Cerebellar nuclear complex (tissue), 1 donor: ENCODE measurements around the gene STX2.
"Not testable (repeated sequence)": the region's sequence is repeated elsewhere in the genome, so short reads cannot be mapped to it uniquely, and the experiment has no call there.

Source experiments
- DNase-seq, 2 experiments: peaks; one replicate each; lab custom pipeline; 2025; lab: John Stamatoyannopoulos, UW

Gene STX2

DNA sequence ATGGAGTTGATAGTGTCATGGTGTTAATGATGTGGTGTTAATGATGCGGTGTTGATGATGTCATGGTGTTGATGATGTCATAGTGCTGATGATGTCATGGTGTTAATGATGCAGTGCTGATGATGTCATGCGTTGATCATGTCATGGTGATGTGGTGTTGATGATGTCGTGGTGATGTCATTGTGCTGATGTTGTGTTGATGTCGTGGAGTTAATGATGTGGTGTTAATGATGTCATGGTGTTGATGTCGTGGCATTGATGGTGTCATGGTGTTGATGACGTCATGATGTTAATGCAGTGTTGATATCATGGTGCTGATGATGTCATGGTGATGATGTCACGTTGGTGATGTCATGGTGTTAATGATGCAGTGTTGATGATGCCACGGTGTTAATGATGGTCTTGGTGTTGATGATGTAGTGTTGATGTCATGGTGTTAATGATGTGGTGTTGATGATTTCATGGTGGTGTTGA lies 73.8 kb downstream of the STX2 start:
- DNase-seq = no peak

DNA sequence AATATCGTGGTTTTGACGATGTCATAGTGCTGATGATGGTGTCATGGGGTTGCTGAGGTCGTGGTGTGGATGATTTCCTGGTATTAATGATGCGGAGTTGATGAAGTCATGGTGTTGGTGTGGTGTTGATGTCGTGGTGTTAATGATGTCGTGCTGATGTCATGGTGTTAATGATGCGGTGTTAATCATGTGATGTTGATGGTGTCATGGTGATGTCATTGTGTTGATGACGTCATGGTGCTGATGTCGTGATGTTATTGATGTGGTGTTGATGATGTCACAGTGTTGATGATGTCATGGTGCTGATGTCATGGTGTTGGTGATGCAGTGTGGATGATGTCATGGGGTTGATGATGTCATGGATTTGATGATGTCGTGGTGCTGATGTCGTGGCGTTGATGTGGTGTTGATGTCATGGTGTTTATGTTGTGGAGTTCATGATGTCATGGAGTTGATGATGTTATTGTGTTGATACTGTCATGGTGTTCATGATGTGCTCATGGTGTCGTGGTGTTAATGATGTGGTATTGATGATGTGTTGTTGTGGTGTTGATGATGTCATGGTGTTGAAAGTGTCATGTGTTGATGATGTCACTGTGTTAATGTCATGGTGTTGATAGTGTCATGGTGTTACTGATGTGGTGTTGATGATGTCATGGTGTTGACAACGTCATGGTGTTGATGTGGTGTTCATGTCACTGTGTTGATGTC lies 74.4 kb downstream of the STX2 start:
- no peak for DNase-seq

DNA sequence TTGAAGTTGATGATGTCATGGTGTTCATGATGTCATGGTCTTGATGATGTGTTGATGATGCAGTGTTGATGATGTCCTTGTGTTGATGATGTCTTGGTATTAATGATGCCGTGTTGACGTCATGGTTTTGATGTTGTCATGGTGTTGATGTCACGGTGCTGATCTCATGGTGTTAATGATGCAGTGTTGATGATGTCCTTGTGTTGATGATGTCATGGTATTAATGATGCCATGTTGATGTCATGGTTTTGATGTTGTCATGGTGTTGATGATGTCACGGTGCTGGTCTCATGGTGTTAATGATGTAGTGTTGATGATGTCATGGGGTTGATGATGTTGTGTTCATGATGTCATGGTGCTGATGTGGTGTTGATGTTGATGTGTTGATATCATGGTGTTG lies 75.0 kb downstream of the STX2 start:
- no peak for DNase-seq

DNA sequence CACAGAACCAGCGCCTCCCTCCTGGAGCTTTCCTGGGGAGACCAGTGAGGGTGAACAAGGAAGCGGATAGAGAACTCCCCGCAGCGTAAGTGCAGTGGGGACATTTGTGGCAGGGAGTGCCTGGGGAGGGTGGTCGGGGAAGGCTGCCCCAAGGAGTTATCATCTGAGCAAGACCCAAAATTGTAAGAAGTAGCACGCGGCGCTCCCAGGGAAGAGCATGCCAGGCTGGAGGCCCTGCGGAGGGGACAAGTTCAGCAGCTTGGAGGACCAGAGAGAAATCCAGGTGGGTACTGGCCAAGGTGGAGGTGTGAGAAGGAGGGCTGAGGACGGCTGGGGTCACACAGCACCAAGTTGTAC lies 76.8 kb downstream of the STX2 start:
- DNase-seq = no peak

DNA sequence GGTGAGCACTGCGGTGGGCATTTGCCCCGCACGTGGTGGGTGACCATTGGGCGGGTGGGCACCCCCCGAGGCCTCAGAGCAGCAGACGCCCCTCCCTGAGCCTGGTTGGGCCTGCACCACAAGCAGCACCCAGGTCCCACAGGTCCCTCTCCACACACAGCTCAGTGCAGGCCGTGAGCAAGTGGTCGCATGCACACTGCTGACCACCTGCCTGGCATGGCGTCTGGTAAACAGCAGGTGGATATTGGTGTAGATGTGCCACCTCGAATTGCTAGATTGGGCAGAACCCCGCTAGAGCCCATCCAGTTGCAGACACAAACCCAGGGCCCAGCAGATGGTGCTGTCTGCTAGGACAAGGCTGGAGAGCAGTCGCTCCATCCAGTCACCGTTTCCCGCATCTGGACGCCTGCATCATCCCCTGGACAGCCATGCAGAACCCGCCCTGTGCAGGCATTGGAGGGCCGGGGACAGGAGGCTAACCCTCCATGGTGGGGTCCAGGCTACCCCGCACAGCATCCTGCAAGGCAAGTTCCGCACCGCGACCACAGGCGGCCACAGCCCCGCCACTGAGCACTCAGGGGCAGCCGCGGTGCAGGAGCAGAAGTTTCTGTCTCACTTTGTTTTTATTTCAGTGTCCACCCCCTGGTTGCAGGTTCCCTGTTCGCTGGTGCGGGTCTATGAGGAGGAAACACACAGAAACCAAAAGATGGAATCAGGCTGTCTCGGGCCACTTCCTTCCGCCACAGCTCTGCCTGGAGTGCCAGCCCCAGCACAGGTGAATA lies 77.3 kb downstream of the STX2 start:
- DNase-seq = no peak

DNA sequence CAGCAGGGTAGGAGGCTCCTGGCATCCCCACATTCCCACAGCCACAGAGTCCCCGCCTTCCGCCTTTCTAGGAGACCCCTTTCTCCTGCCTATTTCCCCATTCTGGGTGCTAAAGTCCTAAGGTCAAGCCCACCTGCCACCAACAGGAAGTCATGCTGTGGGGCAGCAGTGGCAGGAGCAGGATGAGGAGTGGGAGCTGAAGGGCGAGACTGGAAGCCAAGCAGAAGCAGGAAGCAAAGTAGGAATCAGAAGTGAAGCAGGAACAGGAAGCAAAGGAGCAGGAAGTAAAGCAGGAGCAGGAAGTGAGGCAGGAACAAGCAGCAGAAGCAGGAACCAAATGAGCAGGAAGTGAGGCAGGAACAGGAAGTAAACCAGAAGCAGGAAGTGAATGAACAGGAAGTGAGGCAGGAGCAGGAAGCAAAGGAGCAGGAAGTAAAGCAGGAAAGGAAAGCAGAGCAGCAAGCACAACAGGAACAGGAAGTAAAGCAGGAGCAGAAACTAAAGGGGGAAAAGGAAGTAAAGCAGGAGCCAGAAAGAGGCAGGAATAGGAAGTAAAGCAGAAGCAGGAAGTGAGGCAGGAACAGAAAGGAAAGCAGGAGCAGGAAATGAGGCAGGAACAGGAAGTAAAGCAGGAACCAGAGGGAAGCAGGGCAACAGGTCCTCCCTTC lies 84.7 kb downstream of the STX2 start:
- DNase-seq = no peak

DNA sequence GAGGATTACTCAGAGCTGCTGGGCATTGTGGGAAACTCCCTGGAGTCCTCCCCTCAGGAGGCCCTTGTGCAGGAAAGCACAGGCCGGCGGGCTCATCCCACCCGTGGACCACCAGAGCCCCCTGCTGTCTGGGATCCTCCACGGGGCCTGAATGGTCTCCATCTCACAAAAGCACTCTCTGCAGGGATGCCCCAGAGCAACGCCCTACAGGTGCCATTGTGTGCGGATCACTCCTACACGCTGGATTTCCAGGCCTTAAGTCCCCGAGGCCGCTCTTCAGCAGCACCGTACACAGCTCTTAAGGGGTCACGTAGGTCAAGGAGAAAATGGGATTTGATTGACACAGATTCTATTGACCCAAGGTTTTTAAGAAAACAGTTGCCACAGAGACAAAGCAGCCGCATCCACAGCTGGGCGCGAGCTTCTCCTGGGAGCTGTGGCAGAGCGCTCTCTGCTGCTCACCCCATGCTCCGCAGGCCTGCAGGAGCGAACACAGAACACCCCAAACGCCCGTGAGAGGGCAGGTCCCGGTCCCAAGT lies 86.3 kb downstream of the STX2 start:
- DNase-seq = no peak

DNA sequence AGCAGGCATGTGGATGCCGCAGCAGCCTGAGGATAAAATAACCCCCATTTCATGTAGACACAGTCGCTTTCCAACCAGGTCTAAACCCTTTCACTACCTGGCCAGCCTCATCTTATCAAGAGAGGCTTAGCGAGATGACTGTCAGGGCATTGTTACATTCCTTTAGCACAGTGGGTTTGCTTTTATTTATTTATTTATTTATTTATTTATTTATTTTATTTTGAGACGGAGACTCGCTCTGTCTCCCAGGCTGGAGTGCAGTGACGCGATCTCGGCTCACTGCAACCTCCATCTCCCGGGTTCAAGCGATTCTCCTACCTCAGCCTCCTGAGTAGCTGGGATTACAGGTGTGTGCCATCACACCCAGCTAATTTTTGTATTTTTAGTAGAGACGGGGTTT lies 87.0 kb downstream of the STX2 start:
- not testable (repeated sequence) for DNase-seq

DNA sequence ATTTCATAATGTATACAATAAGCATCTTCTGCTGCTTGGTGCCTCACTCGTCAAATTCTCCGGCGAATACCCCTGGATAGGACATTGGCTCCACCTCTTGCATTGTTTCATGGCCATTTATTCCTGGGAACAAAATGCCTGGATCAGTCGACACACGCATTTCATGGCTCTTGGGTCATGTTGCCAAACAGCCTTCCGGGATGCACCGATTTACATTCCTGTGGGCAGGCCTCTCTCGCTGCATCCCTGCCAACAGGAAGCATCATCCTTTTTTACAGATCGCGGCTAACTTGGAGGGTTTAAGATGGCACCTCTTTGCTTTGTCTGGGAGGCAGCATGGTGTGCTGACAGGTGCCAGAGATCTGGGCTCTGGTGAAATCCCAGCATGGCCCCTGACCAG lies 90.3 kb downstream of the STX2 start:
- no peak for DNase-seq

DNA sequence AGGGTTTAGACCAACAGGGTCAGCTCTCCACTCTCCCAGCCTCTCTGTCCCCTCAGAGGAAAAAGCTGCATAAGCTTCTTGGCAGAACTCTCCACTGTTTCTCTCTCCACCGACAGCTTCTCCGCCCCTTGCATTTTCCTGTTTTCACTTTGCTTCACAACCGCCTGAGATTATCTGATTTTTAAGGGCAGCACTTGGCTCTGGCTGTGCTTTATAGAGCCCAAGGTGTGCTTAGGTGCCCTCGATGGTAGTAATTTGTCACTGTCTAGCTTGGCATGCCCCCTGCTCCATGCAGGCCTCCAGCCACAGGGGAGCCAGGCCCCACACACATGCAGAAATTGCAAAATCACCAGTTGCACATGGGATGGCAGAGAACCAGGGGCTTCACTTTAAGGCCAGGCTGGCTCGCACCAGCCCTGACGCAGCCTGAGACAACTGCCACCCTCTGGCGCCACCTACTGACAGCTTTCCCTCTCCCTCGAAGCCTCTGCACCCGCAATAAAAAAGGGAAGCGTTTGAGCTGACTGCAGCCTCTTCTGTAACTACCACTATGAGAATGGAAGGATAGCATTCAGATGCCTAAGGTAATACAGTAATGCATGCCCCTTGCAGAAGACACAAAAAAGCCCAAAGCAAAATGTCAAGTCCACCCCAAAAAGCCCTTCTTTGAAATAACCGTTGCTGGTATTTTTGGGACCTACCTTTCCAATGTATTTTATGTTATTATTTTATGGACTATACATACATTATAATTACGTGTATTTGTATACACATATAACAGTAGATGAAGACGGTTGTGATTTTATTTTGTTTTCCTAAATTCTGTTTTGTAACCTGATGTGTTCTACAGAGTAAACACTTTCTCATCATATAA lies 90.9 kb downstream of the STX2 start:
- DNase-seq = no peak

DNA sequence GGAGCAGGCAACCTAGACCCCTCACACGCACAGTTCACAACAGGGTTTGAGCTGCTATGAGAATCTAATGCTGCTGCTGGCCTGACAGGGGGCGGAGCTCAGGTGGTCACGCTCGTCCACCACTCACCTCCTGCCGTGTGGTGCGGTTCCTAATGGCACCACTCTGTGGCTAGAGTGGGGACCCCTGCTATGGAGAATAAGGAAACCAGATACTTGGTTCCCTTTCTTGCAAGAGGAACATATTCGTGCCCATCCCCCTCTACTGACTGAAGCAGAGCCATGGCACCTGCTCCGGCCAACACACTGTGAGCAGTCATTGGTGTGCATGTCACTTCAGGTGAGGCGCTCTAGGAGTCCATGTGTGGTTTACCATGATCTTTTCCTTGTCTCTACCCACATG lies 92.5 kb downstream of the STX2 start:
- no peak for DNase-seq

DNA sequence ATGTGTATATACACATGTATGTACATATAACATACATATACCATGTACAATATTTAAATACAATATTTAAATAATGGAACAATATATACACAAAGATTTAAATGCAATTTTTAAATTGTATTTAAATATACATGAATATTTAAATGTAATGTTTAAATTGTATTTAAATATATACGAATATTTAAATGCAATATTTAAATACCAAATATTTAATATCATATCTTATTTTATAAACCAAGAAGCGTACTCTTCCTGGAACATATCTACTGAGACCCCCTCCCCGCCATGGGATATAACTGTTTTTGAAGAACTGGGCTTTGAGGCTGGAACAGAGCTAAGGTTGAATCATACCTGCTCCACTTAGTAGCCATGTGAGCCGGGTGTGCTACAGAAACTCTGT lies 93.1 kb downstream of the STX2 start:
- no peak for DNase-seq

DNA sequence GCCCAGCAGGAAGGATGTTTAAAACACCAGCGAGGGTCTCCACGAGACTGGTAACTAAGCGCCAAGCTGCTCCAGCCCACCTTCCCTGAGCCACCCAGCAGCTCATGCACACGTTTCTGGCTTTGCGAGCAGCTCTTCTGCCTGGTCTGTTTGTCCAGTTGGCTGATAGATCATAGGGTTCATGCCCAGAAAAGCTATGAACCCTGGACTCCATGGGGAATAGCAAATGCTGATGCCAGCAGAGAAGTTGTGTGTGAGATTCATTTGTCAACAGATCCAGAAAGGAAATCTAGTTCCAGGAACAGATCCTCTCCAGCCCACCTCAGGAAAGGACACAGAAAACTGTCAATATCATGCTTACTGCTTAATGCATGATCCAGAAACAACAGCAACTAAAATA lies 94.8 kb downstream of the STX2 start:
- no peak for DNase-seq

DNA sequence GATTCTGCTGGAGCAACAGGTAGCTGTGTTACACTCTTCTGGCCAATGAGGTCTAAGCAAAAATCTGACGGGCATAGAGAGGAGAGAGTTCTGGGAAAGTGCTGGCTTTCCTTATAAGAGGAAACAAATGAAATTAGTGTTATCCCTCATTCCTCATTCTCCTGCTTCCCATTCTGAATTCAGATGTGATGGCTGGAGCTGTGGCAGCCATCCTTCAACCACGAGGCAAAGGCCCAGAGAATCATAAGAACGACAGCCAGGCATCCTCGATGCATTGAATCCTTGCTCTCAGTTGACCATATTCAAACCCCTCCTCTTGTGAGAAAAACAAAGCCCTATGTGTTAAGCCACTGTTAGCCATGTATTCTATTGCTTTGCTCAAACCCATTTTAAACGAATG lies 95.4 kb downstream of the STX2 start:
- no peak for DNase-seq

DNA sequence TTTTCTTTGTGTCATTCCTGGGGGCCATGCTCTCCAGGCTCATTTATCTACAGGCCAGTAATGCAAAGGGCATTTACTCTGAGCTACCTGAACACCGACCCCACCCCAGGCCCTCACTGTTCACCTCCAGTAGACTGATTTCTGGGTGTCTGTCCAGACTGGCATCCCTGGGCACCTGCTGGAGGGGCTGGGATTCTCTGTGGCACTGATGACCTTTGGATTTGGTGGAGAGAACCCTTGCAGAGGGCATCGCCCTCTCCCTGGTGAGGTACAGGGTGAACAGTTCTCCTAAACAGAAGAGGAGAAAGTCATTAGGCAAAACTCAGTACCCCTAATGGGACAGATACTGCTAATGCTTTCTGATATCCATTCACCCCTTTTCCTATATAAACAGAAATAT lies 95.9 kb downstream of the STX2 start:
- no peak for DNase-seq

DNA sequence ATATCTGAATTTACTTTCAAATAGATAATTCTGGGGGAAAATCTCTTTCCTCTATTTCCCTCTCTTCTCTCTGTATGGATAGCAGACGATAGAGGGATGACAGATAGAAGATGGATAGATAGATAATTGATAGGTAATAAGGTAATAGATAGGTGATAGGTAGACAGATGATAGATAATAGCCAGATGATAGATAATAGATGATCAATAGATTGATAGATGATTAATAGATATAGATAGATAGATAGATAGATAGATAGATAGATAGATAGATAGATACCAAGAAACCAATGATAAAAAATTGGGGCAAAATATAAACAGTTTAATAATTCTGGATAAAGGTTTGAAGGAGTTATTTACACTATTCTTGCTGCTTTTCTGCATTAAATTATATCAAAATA lies 96.3 kb downstream of the STX2 start:
- DNase-seq = no peak

DNA sequence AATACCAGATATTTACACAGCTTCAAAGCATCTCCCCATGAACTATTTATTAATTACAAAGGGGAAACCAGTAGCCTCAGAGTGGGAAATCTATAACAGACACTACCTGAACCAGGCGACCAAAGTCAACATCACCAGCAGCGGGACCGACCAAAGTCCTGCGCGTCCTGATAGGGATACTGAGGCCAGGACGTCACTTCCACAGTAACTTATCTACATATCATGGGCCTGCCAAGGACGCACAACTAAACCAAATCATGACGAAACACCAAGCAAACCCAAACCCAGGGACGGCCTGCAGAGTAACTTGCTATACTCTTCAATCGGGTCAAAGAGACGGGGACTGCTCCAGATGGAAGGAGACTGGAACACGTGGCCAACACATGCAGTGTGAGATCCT lies 96.9 kb downstream of the STX2 start:
- no peak for DNase-seq
